Mesendoderm (in vitro differentiated cells): ENCODE data around the gene PKHD1.
A peak's percentile ranks its signal among the peaks of the same experiment; 100 is the strongest.

Experiments used
- DNase-seq: peaks from one replicate; pipeline ENCODE4 v3.0.0; 2013
- H2AK5ac ChIP-seq: 2 replicates; pipeline ENCODE4 v1.6.1; 2013; ENCODE audit warnings: low read length, inconsistent platforms
- H2BK120ac ChIP-seq: 2 replicates; pipeline ENCODE4 v1.6.1; 2013; ENCODE audit warnings: low read depth, mild to moderate bottlenecking, low read length, moderate library complexity, mixed read lengths
- H2BK15ac ChIP-seq: replicated peaks from 2 replicates; pipeline ENCODE4 v1.6.1; 2013; ENCODE audit warnings: low read depth, mild to moderate bottlenecking, moderate library complexity
- H2BK5ac ChIP-seq: 2 replicates; pipeline ENCODE4 v1.6.1; 2013; ENCODE audit warnings: low read length, inconsistent platforms
- H3K18ac ChIP-seq: 2 replicates; pipeline ENCODE4 v1.6.1; 2013; ENCODE audit warnings: mild to moderate bottlenecking, low read length, mixed read lengths
- H3K23ac ChIP-seq: one replicate; pipeline ENCODE4 v1.6.1; 2013; ENCODE audit warnings: low read length
- H3K27ac ChIP-seq: 2 replicates; pipeline ENCODE4 v1.5.1; 2013; ENCODE audit warnings: low read depth, mild to moderate bottlenecking, inconsistent platforms, low read length, moderate library complexity
- H3K27me3 ChIP-seq: 2 replicates; pipeline ENCODE4 v1.6.1; 2013; ENCODE audit warnings: low read length, control low read depth, mild to moderate bottlenecking, inconsistent platforms; ENCODE audit not compliant: insufficient read depth, poor library complexity
- H3K36me3 ChIP-seq: 2 replicates; pipeline ENCODE4 v1.6.1; 2013; ENCODE audit warnings: low read length, inconsistent platforms; ENCODE audit not compliant: control insufficient read depth, insufficient read depth
- H3K4ac ChIP-seq: one replicate; pipeline ENCODE4 v1.6.1; 2013; ENCODE audit warnings: low read depth, mild to moderate bottlenecking, low read length, moderate library complexity
- H3K4me1 ChIP-seq: 2 replicates; pipeline ENCODE4 v1.6.1; 2013; ENCODE audit warnings: low read depth, low read length, inconsistent platforms; ENCODE audit not compliant: control insufficient read depth
- H3K4me2 ChIP-seq: 2 replicates; pipeline ENCODE4 v1.6.1; 2013; ENCODE audit warnings: low read length
- H3K4me3 ChIP-seq: 2 replicates; pipeline ENCODE4 v1.5.1; 2013; ENCODE audit warnings: mild to moderate bottlenecking, low read length
- H3K56ac ChIP-seq: one replicate; pipeline ENCODE4 v1.6.1; 2013; ENCODE audit warnings: low read length
- H3K79me1 ChIP-seq: 2 replicates; pipeline ENCODE4 v1.6.1; 2013; ENCODE audit warnings: low read length, inconsistent platforms
- H3K79me2 ChIP-seq: 2 replicates; pipeline ENCODE4 v1.6.1; 2013; ENCODE audit warnings: mild to moderate bottlenecking, low read length; ENCODE audit not compliant: control insufficient read depth, insufficient read depth
- H3K9ac ChIP-seq: 2 replicates; pipeline ENCODE4 v1.6.1; 2013; ENCODE audit warnings: low read length, inconsistent platforms
- H4K5ac ChIP-seq: one replicate; pipeline ENCODE4 v1.6.1; 2013; ENCODE audit warnings: low read length
- H4K8ac ChIP-seq: one replicate; pipeline ENCODE4 v1.6.1; 2013; ENCODE audit warnings: low read depth, mild to moderate bottlenecking, control low read depth, low read length, moderate library complexity
- WGBS: extraction: QIAGEN DNeasy Blood & Tissue Kit; methylation state at CpG from one replicate; pipeline ENCODE4 v1.1.7; 2013; ENCODE audit warnings: low lambda C conversion rate, missing lambda C conversion rate; ENCODE audit not compliant: insufficient coverage; ENCODE audit errors: extremely low coverage; 5-methylcytosine and 5-hydroxymethylcytosine counted together

Gene PKHD1

DNA sequence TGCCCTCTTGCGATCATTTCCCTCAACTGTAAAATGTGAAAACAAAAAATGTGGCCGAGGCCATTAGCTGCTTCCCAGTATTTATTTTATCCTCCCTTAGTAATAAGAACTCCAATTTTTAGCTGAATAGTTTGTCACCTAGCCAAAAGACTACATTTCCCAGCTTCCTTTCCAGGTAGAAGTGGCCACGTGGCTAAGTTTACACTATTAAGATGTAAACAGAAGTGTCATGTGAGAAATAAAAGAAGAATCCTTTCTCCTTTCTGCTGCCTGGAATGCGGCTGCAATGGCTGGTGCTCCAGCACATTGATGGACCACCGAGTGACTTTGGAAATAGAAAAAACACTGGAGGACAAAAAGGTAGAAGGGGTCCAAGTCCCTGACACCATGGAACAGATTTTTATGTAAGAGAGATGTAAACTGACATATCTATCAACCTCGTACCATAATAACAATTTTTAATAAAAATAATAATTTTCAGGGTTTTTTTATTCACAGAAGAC lies 268.8 kb downstream of the PKHD1 start:
- Histone ChIP-seq H3K4me1 (no peaks in the 10 kb centered on the region), H3K79me1 (no peaks in the 10 kb centered on the region), H3K27me3 (no peaks in the 10 kb centered on the region), H3K27ac (no peak overlapping the region), H3K4me2 (no peak overlapping the region), H3K23ac (no peak overlapping the region), H3K4me3 (no peak overlapping the region), H3K9ac (no peak overlapping the region), H2BK120ac (no peak overlapping the region), H3K36me3 (no peaks in the 10 kb centered on the region), H2AK5ac (no peak overlapping the region), H3K18ac (no peak overlapping the region), H3K79me2 (no peaks in the 10 kb centered on the region), H4K8ac (no peak overlapping the region), H2BK15ac (no peak overlapping the region), H2BK5ac (no peak overlapping the region), H3K4ac (no peak overlapping the region), H4K5ac (no peak overlapping the region), H3K56ac (no peak overlapping the region)
- WGBS = no CpG with 5 or more reads among the region's 6 CpGs
- peak; percentile 4 for DNase-seq

DNA sequence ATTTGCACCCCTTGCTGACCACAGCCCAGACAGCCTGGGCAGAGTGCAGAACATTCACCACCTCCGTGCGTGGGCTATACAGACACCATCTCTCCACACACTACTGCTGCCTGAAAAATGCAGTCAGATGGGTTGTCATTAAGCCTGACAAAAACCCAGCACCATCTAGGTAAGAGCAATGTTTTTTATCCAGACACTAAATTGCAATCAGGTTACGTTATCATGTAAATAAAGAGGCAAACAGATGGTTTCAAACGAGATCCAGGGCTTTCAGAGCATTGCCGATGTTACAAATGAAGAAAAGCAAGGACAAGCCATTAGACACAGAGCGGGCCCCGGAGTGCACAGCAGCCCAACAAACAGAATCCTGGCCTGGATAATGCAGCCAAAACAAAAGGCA lies 269.6 kb downstream of the PKHD1 start:
- no peaks in the 10 kb centered on the region for H3K79me2 ChIP-seq
- no peak overlapping the region for H2BK15ac ChIP-seq
- H3K27ac ChIP-seq = no peak overlapping the region
- no peak overlapping the region for H2AK5ac ChIP-seq
- no peak overlapping the region for H3K23ac ChIP-seq
- no peak overlapping the region for H3K18ac ChIP-seq
- no peak overlapping the region for H4K5ac ChIP-seq
- DNase-seq = no peak
- no peaks in the 10 kb centered on the region for H3K27me3 ChIP-seq
- H3K36me3 ChIP-seq = no peaks in the 10 kb centered on the region
- H3K4ac ChIP-seq = no peak overlapping the region
- H2BK120ac ChIP-seq = no peak overlapping the region
- no peak overlapping the region for H4K8ac ChIP-seq
- H3K79me1 ChIP-seq = no peaks in the 10 kb centered on the region
- H2BK5ac ChIP-seq = no peak overlapping the region
- no peaks in the 10 kb centered on the region for H3K4me1 ChIP-seq
- WGBS = no CpG with 5 or more reads among the region's 7 CpGs
- H3K4me2 ChIP-seq = no peak overlapping the region
- H3K9ac ChIP-seq = no peak overlapping the region
- no peak overlapping the region for H3K56ac ChIP-seq
- H3K4me3 ChIP-seq = no peak overlapping the region

DNA sequence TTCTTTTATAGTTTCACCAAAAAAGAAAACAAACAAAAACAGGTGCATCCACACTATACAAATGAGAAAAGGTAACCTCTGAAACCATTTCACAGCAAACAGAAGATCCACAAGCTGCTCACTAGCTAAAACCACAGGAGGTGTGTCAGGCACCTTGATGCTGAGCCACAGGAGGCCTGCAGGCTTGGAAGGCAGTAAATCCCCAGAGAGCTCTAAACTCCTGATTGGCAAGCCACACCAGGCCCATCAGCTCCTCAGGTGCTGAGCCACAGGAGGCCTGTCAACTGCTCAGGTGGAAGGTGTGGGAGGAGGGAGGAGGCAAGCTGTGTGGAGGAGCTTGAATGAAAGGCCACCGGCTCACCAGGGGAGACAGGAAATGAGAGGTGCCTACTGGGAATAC lies 273.0 kb downstream of the PKHD1 start:
- Histone ChIP-seq H3K56ac (no peak overlapping the region), H2BK5ac (no peak overlapping the region), H2AK5ac (no peak overlapping the region), H3K4me2 (no peak overlapping the region), H3K4me3 (no peak overlapping the region), H3K79me1 (no peaks in the 10 kb centered on the region), H3K4ac (no peak overlapping the region), H2BK15ac (no peak overlapping the region), H4K5ac (no peak overlapping the region), H3K27me3 (no peaks in the 10 kb centered on the region), H2BK120ac (no peak overlapping the region), H3K27ac (no peak overlapping the region), H3K9ac (no peak overlapping the region), H4K8ac (peak overlapping the region; percentile 39), H3K23ac (no peak overlapping the region), H3K36me3 (no peaks in the 10 kb centered on the region), H3K18ac (no peak overlapping the region), H3K79me2 (no peaks in the 10 kb centered on the region), H3K4me1 (no peaks in the 10 kb centered on the region)
- no CpG with 5 or more reads among the region's 1 CpG for WGBS
- DNase-seq = peak; percentile 38

DNA sequence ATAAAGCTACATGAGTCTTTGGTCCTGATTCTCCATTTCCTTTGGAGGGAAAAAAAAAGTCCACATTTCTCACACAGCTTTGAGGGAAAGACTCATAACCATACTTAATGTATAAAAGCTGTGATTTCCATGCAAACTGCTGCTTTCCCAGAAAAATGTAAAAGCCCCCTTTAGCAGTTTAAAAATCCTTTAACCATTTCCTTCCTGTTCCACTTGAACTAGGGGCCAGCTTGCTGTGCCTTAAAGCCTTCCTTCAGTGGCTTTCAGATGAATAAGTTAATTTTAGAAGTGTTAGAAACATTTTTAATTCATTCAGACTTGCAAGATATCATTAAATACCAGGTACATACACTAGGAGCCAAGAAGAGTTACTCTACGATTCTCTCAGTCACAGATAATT lies 273.5 kb downstream of the PKHD1 start:
- no peak overlapping the region for H2BK5ac ChIP-seq
- H3K4me3 ChIP-seq = no peak overlapping the region
- no peak overlapping the region for H3K27ac ChIP-seq
- H3K9ac ChIP-seq = no peak overlapping the region
- H2BK15ac ChIP-seq = no peak overlapping the region
- no peaks in the 10 kb centered on the region for H3K27me3 ChIP-seq
- H3K4ac ChIP-seq = no peak overlapping the region
- H4K5ac ChIP-seq = no peak overlapping the region
- no peak overlapping the region for H3K56ac ChIP-seq
- no peak overlapping the region for H2BK120ac ChIP-seq
- no peak overlapping the region for H3K23ac ChIP-seq
- H3K4me1 ChIP-seq = no peaks in the 10 kb centered on the region
- DNase-seq = no peak
- no peak overlapping the region for H3K18ac ChIP-seq
- H4K8ac ChIP-seq = peak overlapping the region; percentile 39
- H3K79me1 ChIP-seq = no peaks in the 10 kb centered on the region
- H3K79me2 ChIP-seq = no peaks in the 10 kb centered on the region
- no peaks in the 10 kb centered on the region for H3K36me3 ChIP-seq
- WGBS = no CpG with 5 or more reads among the region's 1 CpG
- no peak overlapping the region for H2AK5ac ChIP-seq
- H3K4me2 ChIP-seq = no peak overlapping the region

DNA sequence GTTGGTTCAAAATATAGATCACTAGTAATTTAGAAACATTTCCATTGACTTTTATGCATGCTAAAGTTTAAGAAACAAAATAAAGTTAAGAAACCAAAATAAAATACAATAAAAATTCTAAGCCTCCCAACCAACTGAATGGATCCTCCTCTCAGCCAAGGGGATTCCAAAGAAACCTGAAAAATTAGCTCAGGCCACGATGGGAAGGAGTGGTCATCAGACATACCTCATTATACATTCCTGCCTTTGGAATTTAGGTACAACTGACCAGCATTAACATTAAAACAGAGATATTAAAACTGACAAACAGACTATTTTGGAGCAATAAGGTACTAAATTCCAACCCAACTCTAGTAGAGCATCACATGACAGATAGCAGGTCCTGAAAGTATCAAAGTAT lies 275.2 kb downstream of the PKHD1 start:
- Histone ChIP-seq H4K5ac (no peak overlapping the region), H3K18ac (no peak overlapping the region), H3K79me2 (no peaks in the 10 kb centered on the region), H2BK15ac (no peak overlapping the region), H3K4me3 (no peak overlapping the region), H3K23ac (no peak overlapping the region), H3K56ac (no peak overlapping the region), H2AK5ac (no peak overlapping the region), H3K4me1 (no peaks in the 10 kb centered on the region), H2BK120ac (no peak overlapping the region), H3K27ac (no peak overlapping the region), H3K27me3 (no peaks in the 10 kb centered on the region), H3K4ac (no peak overlapping the region), H4K8ac (no peak overlapping the region), H3K36me3 (no peaks in the 10 kb centered on the region), H2BK5ac (no peak overlapping the region), H3K79me1 (no peaks in the 10 kb centered on the region), H3K4me2 (no peak overlapping the region), H3K9ac (no peak overlapping the region)
- no peak for DNase-seq
- no CpG with 5 or more reads among the region's 1 CpG for WGBS

DNA sequence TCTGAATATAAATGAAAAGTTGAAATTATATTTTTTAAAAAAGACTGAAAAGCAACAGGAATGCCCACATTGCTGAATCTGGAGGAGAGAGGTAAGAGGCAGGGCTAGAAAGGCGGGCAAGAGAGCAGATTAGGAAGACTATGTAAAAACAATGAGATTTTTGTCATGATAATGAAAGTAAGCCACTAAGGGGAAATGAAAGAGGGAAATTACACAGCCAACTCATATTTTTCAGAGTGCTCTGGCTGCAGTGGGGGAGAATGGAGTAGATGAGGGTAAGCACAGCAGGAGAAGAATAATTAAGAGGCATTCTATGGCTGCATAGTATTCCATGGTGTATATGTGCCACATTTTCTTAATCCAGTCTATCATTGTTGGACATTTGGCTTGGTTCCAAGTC lies 281.9 kb downstream of the PKHD1 start:
- H2AK5ac ChIP-seq = no peak overlapping the region
- H3K23ac ChIP-seq = no peak overlapping the region
- DNase-seq = no peak
- no peak overlapping the region for H2BK120ac ChIP-seq
- H3K79me1 ChIP-seq = no peaks in the 10 kb centered on the region
- H3K4me3 ChIP-seq = no peak overlapping the region
- no peak overlapping the region for H2BK15ac ChIP-seq
- H3K4me1 ChIP-seq = no peaks in the 10 kb centered on the region
- no peak overlapping the region for H3K4me2 ChIP-seq
- H3K27ac ChIP-seq = no peak overlapping the region
- no peaks in the 10 kb centered on the region for H3K79me2 ChIP-seq
- no peak overlapping the region for H3K9ac ChIP-seq
- H3K56ac ChIP-seq = no peak overlapping the region
- H3K18ac ChIP-seq = no peak overlapping the region
- H3K4ac ChIP-seq = no peak overlapping the region
- H2BK5ac ChIP-seq = no peak overlapping the region
- whole genome bisulfite sequencing = no CpG with 5 or more reads among the region's 1 CpG
- H4K5ac ChIP-seq = no peak overlapping the region
- H4K8ac ChIP-seq = no peak overlapping the region
- H3K36me3 ChIP-seq = no peaks in the 10 kb centered on the region
- no peaks in the 10 kb centered on the region for H3K27me3 ChIP-seq
